Activated CD4-positive, CD25-positive, alpha-beta regulatory T cell treated with anti-CD3 and anti-CD28 coated beads, Interleukin-2, amount 50 U/mL, for 16 hours (primary cell): ENCODE results near the gene NXPE2.

Experiments used
- DNase-seq: peaks from one replicate; pipeline ENCODE4 v3.0.0-alpha.2; 2020; ENCODE audit warnings: low read depth, low spot score

The NXPE2 gene

GRCh38 chr11:114745150-114745671 is 66.9 kb downstream of the NXPE2 start:
- no peak for DNase-seq

DNA sequence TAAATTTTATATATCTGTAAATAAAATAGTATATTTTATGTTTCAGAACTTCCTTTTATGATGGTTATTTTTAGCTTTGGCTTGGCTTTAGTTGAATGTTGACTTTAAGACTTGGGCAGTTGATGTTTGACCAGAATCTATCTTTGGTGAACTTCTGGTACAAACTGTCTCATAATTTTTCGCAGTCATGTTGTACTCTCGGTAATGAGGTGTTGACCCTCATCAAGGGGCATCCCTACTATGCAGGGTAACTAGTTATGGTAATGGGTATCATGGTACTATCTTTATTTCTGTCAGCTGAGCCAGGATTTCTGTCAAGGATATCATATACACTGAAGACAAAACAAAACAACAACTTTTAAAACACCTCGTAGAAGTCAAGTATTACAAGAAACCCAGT is 67.7 kb downstream of the NXPE2 start:
- DNase-seq: no peak
